IMR-90 (cell line): ENCODE results near the gene CLK2.

Experiments
- RCOR1 ChIP-seq: IDR thresholded peaks from 2 replicates; pipeline ENCODE4 v1.6.1; 2012; ENCODE audit warnings: mild to moderate bottlenecking, low read length, improper control_type of control experiment; ENCODE audit not compliant: insufficient replicate concordance
- TF ChIP-seq, protein P1 (sequence below): conservative IDR thresholded peaks from 2 replicates; pipeline ENCODE4 v1.5.1; 2012; ENCODE audit warnings: mild to moderate bottlenecking, low read depth, low read length, improper control_type of control experiment

DNA sequence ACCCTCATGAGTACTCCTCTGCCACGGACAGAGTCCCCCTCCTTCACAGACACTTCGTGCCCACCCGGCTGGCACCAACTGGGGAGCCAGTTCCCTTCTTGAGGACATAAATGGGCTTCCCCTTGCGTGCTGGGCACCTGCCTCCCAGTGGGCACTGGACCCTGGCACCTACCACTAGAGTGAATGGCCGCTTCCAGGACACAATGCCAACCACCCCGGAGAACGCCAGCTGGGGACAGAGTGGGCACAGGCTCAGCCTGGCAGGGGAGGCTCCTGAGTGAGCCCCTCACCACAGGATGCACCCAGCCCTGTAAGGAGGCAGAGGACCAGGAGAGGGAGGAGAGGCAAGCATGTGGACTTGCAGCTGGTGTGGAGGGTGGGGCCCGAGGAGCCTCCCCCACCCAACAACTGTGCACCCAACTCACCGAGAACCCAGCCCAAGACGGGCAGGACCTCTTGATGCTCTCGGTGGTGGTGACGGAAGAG lies 19.0 kb downstream of the CLK2 start:
- TF ChIP-seq, protein P1, sequence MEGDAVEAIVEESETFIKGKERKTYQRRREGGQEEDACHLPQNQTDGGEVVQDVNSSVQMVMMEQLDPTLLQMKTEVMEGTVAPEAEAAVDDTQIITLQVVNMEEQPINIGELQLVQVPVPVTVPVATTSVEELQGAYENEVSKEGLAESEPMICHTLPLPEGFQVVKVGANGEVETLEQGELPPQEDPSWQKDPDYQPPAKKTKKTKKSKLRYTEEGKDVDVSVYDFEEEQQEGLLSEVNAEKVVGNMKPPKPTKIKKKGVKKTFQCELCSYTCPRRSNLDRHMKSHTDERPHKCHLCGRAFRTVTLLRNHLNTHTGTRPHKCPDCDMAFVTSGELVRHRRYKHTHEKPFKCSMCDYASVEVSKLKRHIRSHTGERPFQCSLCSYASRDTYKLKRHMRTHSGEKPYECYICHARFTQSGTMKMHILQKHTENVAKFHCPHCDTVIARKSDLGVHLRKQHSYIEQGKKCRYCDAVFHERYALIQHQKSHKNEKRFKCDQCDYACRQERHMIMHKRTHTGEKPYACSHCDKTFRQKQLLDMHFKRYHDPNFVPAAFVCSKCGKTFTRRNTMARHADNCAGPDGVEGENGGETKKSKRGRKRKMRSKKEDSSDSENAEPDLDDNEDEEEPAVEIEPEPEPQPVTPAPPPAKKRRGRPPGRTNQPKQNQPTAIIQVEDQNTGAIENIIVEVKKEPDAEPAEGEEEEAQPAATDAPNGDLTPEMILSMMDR, result no peak
- TF ChIP-seq RCOR1, result no peak
